SU-DHL-6 (cell line): ENCODE data around the gene CLEC16A.

Source experiments
- H2AFZ ChIP-seq: fragments of 200-600 bp; sonication (generic); 2 replicates; pipeline ENCODE4 v1.6.1; 2014; ENCODE audit warnings: low read depth, mild to moderate bottlenecking, moderate library complexity, mixed read lengths, antibody characterized with exemption, low read length; ENCODE audit not compliant: severe bottlenecking
- H3F3A ChIP-seq: fragments of 200-600 bp; shearing (Covaris generic); 2 replicates; pipeline ENCODE4 v1.6.0; 2016; ENCODE audit warnings: antibody characterized with exemption, mild to moderate bottlenecking; ENCODE audit not compliant: insufficient read depth
- H3K27ac ChIP-seq: fragments of 200-600 bp; sonication (generic); 2 replicates; pipeline ENCODE4 v1.5.1; 2016; ENCODE audit warnings: low read depth, mild to moderate bottlenecking, low read length, moderate library complexity, mixed read lengths
- H3K27me3 ChIP-seq: fragments of 200-600 bp; sonication (generic), shearing (Covaris generic); 2 replicates; pipeline ENCODE4 v1.6.0; 2014; ENCODE audit warnings: mild to moderate bottlenecking, low read length
- H3K36me3 ChIP-seq: fragments of 200-600 bp; sonication (generic); 2 replicates; pipeline ENCODE4 v1.6.1; 2014; ENCODE audit warnings: mild to moderate bottlenecking, low read length, mixed read lengths
- H3K4me2 ChIP-seq: fragments of 300-600, 200-600 bp; shearing (Covaris generic), sonication (generic); 2 replicates; pipeline ENCODE4 v1.6.0; 2014; ENCODE audit warnings: low read length, low read depth, mild to moderate bottlenecking; ENCODE audit not compliant: poor library complexity, severe bottlenecking
- H3K4me3 ChIP-seq: fragments of 200-600 bp; sonication (generic); 2 replicates; pipeline ENCODE4 v1.5.1; 2014; ENCODE audit warnings: antibody characterized with exemption, low read length, mild to moderate bottlenecking, mixed read lengths; ENCODE audit not compliant: insufficient read depth, poor library complexity, severe bottlenecking
- H3K79me2 ChIP-seq: fragments of 200-600 bp; sonication (generic); 2 replicates; pipeline ENCODE4 v1.6.1; 2014; ENCODE audit warnings: mild to moderate bottlenecking, low read length, moderate library complexity; ENCODE audit not compliant: insufficient read depth
- H3K9ac ChIP-seq: fragments of 200-600 bp; sonication (generic); 2 replicates; pipeline ENCODE4 v1.7.0; 2014; ENCODE audit warnings: mild to moderate bottlenecking, low read length
- H3K9me2 ChIP-seq: fragments of 200-600 bp; sonication (generic); replicated peaks from 2 replicates; pipeline ENCODE4 v1.6.1; 2014; ENCODE audit warnings: low read length; ENCODE audit not compliant: insufficient read depth
- H3K9me3 ChIP-seq: fragments of 200-600 bp; sonication (generic); 2 replicates; pipeline ENCODE4 v1.6.1; 2014; ENCODE audit warnings: low read length, mixed read lengths; ENCODE audit not compliant: insufficient read depth
- H4K20me1 ChIP-seq: fragments of 200-600 bp; sonication (generic); 2 replicates; pipeline ENCODE4 v1.6.1; 2014; ENCODE audit warnings: low read depth, mild to moderate bottlenecking, antibody characterized with exemption, low read length, moderate library complexity, mixed read lengths
- EZH2phosphoT487 ChIP-seq: fragments of 200-600 bp; sonication (generic), shearing (Covaris generic); conservative IDR thresholded peaks from 2 replicates; pipeline ENCODE4 v1.6.1; 2018; ENCODE audit warnings: mild to moderate bottlenecking, antibody characterized with exemption, low read length, moderate library complexity, mixed read lengths
- TF ChIP-seq, protein P1 (sequence below): fragments of 200-600 bp; sonication (generic); IDR thresholded peaks from one replicate; pipeline ENCODE4 v1.5.1; 2017; ENCODE audit warnings: antibody characterized with exemption, mild to moderate bottlenecking, low read length, moderate library complexity; ENCODE audit not compliant: insufficient read depth, poor library complexity, severe bottlenecking

The CLEC16A gene

DNA sequence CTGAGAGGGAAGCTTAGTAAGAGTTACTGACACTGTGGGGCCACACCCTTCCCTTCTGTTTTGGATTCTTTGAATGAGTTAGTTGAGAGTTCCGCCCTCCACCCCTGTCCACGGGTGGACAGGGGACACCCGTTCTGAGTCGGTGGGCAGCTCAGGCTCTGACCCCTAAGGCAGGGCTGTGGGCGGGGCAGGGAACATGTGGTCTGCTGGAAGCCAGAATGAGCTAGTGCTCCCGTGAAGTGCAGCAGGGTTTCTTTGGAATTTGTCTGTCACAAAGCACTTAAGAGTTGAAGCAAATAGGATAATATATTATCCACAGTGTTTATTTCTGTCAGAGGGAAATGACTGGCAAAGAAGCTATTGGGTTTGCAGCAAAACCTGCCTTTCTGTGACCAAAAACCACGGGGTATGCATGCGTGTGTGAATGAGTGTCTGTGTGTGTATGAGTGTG, 90.1 kb downstream of the CLEC16A start:
- Histone ChIP-seq H3K27me3 (no peaks in the 10 kb centered on the region), H3K79me2 (no peaks in the 10 kb centered on the region), H3K36me3 (no peaks in the 10 kb centered on the region), H3K4me3 (no peak overlapping the region), H3K27ac (no peak overlapping the region), H3K9me3 (no peaks in the 10 kb centered on the region), H4K20me1 (no peaks in the 10 kb centered on the region), H3K4me2 (no peak overlapping the region), H3K9me2 (no peaks in the 10 kb centered on the region), H2AFZ (no peak overlapping the region), H3F3A (no peaks in the 10 kb centered on the region), H3K9ac (no peak overlapping the region)
- TF ChIP-seq, protein P1, sequence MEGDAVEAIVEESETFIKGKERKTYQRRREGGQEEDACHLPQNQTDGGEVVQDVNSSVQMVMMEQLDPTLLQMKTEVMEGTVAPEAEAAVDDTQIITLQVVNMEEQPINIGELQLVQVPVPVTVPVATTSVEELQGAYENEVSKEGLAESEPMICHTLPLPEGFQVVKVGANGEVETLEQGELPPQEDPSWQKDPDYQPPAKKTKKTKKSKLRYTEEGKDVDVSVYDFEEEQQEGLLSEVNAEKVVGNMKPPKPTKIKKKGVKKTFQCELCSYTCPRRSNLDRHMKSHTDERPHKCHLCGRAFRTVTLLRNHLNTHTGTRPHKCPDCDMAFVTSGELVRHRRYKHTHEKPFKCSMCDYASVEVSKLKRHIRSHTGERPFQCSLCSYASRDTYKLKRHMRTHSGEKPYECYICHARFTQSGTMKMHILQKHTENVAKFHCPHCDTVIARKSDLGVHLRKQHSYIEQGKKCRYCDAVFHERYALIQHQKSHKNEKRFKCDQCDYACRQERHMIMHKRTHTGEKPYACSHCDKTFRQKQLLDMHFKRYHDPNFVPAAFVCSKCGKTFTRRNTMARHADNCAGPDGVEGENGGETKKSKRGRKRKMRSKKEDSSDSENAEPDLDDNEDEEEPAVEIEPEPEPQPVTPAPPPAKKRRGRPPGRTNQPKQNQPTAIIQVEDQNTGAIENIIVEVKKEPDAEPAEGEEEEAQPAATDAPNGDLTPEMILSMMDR: no peak
- no peak for TF ChIP-seq EZH2phosphoT487

DNA sequence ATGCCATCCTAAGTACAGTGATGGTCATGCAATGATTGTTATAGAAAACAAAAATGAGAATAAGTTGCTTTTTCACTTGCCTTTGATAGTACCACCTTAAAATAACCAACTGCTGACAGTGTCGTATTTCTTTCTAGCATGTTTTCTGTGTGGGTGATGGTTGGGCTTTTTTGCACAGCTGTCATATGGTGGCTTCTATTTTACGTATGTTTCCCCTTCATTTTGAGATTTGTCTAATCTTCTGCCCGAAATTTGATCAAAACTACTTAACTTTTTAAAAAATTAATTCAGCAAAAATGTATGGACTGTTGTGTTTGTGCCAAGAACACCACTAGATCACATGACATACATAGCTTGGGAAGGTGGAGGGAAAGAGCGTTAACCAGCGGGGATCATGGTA, 90.7 kb downstream of the CLEC16A start:
- Histone ChIP-seq H3K9ac (no peak overlapping the region), H3K9me3 (no peaks in the 10 kb centered on the region), H2AFZ (no peak overlapping the region), H3K36me3 (no peaks in the 10 kb centered on the region), H3F3A (no peaks in the 10 kb centered on the region), H3K79me2 (no peaks in the 10 kb centered on the region), H3K27me3 (no peaks in the 10 kb centered on the region), H4K20me1 (no peaks in the 10 kb centered on the region), H3K4me3 (no peak overlapping the region), H3K4me2 (no peak overlapping the region), H3K9me2 (no peaks in the 10 kb centered on the region), H3K27ac (no peak overlapping the region)
- TF ChIP-seq, protein P1: no peak
- no peak for TF ChIP-seq EZH2phosphoT487

DNA sequence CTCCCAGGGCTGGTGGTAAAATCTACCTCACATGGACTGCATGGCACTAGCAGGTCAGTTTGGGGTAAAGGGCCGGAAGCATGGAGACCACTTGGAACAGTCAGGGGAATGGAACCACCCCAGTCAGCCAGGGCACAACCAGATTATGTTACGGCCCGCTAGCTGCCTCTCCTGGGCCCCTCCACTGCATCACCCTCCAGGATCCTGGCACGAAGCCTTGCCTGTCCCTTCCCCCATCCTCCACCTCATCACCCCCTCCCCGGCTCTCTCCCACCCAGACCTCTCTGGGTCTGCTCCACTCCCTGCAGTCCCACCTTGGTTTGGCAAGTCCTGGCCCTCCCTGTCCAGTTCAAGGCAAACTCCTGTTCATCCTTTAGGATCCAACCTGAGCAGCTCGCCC, 91.7 kb downstream of the CLEC16A start:
- no peak for TF ChIP-seq EZH2phosphoT487
- TF ChIP-seq, protein P1: no peak
- H2AFZ ChIP-seq: no peak overlapping the region
- H3K9ac ChIP-seq: no peak overlapping the region
- no peak overlapping the region for H3K4me3 ChIP-seq
- no peaks in the 10 kb centered on the region for H3K79me2 ChIP-seq
- H3K9me2 ChIP-seq: no peaks in the 10 kb centered on the region
- H3F3A ChIP-seq: no peaks in the 10 kb centered on the region
- H4K20me1 ChIP-seq: no peaks in the 10 kb centered on the region
- H3K36me3 ChIP-seq: no peaks in the 10 kb centered on the region
- no peaks in the 10 kb centered on the region for H3K27me3 ChIP-seq
- no peak overlapping the region for H3K4me2 ChIP-seq
- no peaks in the 10 kb centered on the region for H3K9me3 ChIP-seq
- no peak overlapping the region for H3K27ac ChIP-seq
